HG03159 (cell line): Measurements from ENCODE around the gene TAS2R5.
"Not testable (repeated sequence)": the region's sequence is repeated elsewhere in the genome, so short reads cannot be mapped to it uniquely, and the experiment has no call there.

ENCODE experiments used
- ATAC-seq: cut with Tn5 transposase; IDR thresholded peaks from one replicate; pipeline ENCODE4 v1.9.1; 2021; ENCODE audit warnings: mild to moderate bottlenecking, moderate library complexity; ENCODE audit not compliant: unreplicated experiment

TAS2R5 gene, protein sequence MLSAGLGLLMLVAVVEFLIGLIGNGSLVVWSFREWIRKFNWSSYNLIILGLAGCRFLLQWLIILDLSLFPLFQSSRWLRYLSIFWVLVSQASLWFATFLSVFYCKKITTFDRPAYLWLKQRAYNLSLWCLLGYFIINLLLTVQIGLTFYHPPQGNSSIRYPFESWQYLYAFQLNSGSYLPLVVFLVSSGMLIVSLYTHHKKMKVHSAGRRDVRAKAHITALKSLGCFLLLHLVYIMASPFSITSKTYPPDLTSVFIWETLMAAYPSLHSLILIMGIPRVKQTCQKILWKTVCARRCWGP

DNA sequence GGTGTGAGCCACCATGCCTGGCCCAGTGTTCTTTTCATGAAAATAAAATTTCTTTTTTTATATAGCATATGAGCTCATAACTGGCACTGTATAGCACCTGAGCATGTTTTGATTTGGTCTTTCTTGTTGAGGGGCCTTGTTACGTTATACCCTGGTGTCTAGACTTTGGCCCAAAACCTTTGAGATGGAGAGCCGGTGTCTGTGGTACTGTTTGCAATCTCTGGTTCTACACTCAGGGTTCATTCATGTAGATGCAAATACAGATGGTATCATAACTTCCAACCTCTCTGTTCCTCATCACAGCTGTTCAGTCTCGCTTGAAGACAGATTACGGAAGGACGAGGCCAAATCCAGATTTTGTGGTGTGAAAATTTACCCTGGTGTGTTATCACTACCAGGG is at the start of gene TAS2R5:
TSS of gene TAS2R5 (plus strand) at position 301 of the 400 bp plus-strand sequence. CDS start 145 bp downstream, outside the sequence.
- ATAC-seq = no peak

DNA sequence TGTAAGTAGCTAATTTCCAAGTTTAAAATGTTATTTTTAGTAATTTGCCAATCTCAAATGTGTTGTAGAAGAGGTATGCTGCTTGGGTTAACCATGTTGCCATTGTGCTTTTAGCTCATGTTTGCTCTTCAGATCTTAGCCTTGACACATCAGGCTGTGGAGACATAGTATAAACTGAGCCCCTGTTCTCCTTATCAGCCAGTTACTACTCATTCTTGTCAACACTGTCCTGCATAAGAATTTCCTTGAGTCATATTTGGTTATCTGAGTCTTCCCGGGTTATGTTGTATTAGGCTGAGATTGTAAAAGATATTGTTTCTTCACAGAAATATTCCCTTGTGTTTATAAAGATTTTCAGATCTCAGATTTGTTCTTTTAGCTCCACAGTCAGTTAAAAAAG is 47.8 kb upstream of the TAS2R5 start:
- no peak for ATAC-seq

DNA sequence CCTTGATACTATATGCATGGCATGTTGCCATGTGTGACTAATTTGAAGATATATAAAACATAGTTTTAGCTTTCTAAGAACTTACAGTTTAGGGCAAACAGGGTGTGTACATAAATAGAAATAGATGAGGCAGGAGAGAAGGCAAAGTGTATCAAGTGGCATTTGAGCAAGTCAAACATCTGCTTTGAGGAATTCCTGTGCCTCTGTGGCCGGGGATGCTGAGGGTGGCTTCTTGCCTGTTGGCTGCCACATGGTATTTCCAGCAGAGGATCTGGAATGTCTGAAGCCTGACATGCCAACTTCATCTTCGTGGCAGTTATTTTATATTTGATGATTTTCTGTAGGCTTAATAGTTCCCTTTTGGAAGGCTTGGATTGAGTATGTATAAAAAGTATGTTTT is 45.9 kb upstream of the TAS2R5 start:
- no peak for ATAC-seq

DNA sequence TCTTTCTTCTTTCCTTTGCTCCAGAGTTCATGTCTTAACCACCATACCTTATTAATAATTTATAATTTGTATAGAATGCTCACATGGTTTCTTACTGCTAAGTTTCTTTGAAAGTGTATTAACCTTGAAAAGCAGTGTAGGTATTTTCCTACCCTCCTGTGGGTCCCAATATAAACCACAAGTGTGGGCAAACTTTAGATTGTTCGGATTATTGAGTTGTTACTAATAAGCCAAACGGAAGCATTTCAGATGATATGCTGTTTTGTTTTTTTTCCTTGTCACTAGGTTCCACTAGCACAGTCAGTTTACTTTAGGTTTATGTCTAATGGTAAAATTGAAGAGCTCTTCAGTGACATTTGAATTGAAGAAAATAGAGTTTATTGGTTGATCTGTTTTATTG is 41.6 kb upstream of the TAS2R5 start:
- no peak for ATAC-seq

DNA sequence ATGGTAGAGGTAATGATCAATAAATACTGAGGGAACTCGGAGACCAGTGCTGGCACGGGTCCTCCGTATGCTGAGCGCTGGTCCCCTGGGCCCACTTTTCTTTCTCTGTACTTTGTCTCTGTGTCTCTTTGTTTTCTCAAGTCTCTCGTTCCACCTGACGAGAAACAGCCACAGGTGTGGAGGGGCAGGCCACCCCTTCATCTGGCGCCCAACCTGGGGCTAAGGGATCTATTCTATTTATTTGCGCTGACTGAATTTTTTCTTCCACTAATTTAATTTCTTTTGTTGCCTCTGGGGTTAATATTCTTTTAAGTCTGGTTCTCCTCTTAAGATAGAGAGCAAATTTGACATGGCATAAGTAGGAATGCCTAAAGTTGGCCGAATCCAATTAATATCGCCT is 38.1 kb upstream of the TAS2R5 start:
- not testable (repeated sequence) for ATAC-seq

DNA sequence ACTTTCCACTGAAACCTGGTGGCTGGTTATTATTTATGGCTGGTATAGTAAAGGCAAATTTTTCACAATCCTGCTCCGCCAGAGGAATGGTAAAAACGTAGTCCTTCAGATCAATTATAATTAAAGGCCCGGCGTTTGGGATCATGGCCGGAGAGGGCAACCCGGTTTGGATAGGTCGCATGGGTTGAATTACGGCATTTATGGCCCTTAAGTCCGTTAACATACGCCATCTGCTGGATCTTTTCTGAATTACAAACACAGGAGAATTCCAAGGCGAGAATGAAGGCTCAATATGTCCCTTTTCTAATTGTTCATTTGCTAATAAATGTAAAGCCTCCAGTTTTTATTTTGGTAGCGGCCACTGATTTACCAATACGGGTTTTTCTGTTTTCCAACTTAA is 37.4 kb upstream of the TAS2R5 start:
- no peak for ATAC-seq

DNA sequence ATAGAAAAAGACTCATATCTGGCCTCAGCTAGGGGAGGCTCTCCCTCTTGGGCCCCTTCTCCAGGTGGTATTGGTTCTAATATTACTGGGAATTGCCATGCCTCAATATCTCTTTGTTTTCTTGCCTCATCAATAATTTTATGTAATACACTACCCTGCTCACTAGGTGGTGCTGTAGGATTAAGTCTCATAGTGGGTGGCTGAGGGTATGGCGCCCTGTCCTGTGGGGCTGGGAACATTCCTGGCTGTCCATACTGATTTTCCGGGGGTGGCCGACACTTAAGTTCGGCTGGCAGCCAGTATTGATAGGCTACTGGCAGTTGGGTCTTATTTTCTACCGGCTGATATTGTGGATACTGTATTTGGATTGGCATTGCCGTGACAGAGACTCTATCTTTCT is 35.1 kb upstream of the TAS2R5 start:
- ATAC-seq = no peak

DNA sequence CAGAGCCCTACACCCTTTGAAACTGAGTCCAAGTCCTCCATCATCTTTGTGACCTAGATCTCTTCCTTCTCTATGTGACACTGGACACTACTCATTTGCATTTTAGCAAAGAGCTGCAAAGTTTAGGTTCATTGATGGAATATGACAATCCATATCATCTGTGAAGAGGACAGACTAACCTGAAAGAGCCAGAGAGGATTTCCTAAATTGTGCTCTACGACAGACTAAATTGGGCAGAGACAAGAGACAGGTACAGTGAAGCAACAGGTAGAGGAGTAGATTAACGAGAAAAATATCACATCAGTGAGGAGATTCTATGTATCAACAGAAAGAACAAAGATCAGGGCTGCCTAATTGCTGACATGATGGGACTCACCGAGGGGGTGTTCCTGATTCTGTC is 26.2 kb upstream of the TAS2R5 start, which contains the start of gene TAS2R3:
TSS of gene TAS2R3 (plus strand) at position 301 of the 400 bp plus-strand sequence. CDS start at position 363, 62 bp downstream.
- no peak for ATAC-seq

DNA sequence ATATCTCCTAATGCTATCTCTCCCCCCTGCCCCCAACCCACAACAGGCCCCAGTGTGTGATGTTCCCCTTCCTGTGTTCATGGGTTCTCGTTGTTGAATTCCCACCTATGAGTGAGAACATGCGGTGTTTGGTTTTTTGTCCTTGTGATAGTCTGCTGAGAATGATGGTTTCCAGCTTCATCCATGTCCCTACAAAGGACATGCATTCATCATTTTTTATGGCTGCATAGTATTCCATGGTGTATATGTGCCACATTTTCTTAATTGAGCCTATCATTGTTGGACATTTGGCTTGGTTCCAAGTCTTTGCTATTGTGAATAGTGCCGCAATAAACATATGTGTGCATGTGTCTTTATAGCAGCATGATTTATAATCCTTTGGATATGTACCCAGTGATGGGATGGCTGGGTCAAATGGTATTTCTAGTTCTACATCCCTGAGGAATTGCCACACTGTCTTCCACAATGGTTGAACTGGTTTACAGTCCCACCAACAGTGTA is 19.9 kb upstream of the TAS2R5 start:
- ATAC-seq = not testable (repeated sequence)

DNA sequence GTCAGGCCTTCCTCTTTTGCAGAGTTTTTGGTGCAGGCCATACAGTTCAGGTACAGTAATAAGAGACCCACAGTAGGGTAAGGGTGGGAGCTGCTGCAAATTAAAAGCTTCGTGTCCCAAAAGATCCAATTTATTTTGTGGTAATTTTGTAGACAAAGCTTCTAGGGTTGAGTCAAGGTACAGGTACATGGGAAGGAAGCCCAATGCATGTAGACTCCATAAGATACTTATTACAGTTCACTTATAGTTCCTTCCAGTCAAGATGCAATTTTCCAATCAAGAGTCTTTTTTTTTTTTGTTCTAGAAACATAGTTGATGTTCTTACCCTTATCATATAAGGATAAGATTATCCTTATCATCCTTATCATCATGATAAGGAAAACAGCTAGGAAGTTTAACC is 13.6 kb upstream of the TAS2R5 start, which contains the start of gene TAS2R4:
TSS of gene TAS2R4 (plus strand) at position 301 of the 400 bp plus-strand sequence. CDS start 1,815 bp downstream, outside the sequence.
- no peak for ATAC-seq

DNA sequence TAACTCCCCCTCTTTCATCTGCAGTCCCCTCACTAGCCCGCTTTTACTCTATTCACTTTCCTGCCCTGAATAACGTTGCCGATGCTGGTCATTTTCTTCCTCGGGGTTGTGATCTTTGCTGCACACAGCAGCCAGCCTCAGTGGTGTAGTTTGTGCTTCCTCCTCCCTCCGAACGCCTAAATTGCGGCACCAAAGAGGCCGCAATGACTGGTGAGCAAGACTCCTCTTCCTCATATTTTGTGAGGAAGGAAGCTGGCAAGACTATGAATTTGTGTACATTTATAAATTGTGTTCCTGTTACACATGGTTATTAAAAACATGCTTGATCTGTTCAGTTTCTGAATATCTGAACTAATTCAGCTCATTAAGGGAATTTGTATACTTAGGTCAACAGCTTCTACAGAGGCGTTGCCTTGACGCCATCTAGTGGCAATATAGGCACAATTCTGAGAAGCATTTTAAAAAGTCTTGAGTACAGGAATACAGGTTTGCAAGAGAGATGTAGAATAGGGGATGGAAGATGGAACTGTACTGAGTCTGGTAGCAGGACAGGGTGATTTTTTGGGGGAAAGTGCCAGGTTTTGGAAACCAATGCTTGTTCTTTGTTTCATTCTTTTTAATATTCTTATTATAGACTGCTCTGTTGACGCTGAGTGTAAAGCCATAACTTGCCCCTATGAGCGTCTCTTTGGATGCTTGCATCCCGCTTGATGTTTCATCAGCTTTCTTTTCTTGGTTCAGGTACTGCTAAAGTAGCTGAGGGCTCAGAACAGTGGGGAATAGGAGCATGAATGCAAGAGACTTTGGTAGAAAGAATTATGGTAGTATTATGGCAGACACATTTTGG is 4.1 kb upstream of the TAS2R5 start:
- peak; percentile 81 for ATAC-seq

DNA sequence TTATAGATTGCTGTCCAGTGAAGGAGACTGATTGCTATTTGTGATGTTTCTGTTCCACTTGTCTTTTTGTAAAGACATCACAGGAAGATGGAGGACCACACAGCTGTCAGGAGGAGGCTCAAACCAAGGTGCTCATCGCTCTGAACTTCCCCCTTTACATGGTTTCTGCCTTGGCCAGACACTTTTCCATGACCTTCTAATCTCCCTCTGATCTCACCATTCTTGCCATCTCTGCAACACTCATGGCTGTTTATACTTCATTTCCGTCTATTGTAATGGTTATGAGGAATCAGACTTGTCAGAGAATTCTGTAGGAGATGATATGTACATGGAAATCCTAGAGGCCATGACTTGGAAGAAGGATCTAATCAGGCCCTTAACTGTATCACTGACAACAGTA is 1.7 kb upstream of the TAS2R5 start:
- ATAC-seq = no peak

DNA sequence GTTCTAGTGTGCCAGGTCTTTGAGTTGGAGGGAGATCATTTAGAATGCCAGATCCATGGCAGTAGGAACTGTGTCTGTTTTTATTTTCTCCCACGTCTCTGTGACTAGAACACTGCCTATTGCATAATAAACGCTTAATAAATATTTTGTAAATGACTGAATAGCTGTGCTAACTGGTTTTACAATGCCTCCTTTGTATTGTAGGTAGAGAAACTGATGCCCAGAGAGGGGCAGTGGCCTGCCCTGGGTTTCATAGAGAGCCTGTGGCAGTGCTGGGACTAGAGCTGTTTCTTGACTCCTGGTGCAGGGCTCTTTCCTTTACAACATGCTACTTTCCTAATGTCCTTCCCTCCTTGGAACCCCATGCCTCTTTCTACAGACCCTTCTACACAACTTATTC is 2.5 kb downstream of the TAS2R5 start:
- ATAC-seq = no peak

DNA sequence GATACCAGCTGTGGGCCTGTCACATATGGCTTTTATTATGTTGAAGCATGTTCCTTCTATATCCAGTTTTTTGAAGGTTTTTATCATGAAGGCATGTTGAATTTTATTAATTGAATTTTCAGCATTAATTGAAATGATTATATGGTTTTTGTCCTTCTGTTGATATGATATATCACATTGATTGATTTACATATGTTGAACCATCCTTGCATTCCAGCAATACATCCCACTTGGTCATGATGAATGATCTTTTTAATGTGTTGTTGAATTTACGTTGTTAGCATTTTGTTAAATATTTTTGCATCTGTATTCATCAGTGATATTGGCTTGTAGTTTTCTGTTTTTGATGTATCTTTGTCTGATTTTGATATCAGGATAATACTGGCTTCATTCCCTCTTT is 30.1 kb downstream of the TAS2R5 start:
- no peak for ATAC-seq

DNA sequence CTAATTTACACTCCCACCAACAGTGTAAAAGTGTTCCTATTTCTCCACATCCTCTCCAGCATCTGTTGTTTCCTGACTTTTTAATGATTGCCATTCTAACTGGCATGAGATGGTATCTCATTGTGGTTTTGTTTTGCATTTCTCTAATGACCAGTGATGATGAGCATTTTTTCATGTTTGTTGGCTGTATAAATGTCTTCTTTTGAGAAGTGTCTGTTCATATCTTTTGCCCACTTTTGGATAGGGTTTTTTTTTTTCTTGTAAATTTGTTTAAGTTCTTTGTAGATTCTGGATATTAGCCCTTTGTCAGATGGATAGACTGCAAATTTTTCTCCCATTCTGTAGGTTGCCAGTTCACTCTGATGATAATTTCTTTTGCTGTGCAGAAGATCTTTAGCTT is 32.4 kb downstream of the TAS2R5 start:
- not testable (repeated sequence) for ATAC-seq

DNA sequence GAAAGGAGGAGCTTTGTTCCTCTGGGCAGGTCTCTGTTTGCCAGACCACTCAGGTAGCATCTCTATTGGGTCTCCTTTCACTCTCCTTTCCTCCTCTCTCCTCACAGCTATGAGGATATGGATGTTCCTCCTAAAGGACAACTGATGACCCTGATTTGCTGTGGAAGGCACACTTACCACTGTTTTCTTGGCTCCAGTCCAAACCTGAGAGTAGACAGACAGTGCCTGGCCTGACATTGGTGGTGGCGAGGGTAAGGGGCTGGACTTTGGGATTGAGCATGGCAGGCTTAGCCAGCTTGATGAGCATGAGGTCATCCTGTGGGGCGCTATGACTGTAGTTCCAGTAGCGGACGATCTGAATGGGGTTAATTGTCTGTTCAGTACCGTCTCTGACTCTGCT is 47.7 kb downstream of the TAS2R5 start:
- ATAC-seq = no peak

DNA sequence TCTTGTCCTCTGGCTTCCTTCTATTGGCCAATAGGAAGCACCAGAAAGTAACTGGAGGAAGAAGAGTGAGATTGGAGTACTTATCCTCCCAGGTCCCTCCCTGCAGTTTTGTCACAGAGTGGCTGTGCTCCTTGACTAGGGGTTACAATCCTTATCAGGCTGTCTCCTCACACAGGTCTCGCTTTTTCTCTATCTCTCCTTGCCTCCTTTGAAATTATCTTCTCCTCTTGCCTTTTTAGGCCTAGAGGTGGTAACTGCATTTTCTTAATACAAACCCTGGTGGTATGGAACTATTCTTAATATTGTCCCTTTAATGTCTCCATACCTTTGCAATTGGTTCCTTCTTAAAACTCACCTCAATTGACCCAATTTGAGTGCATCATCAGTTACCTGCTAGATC is 48.6 kb downstream of the TAS2R5 start:
- no peak for ATAC-seq

DNA sequence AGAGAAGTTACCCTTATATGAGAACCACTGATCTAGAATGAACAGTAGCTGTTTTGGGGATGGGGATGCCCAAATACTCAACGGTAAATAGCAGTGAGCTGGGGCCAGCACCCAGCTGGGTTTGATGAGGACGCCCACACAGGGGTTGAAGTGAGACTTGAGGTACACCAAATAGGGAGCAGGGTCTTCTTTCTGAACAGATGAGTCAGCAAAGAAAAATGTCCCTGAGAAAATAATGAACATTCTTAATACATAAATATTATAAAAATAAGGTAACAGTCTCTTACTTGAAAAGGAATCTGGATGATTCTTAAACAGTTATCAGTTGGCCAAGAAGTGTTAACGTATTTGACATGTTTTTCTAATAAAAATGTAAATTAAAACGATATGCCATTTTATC is 49.2 kb downstream of the TAS2R5 start:
- no peak for ATAC-seq

DNA sequence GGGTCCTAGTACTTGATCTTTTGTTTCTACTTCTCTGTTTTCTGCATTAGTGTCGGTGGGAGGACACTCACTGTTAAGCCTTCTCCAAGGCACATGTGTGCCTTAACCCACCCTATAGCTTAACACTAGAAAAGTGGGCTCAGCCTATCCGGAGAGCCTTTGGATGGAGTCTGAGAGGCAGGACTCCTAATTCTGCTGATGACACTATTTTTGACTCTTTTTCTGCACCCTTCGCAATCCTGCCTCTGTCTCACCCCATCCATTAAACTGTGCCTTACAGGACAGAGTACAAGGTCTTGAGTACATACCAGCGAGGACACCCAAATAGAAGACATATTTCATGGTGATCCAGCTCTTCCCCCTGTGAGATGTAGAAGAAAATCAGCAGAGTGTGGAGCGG is 50.7 kb downstream of the TAS2R5 start:
- no peak for ATAC-seq
